Activated naive CD4-positive, alpha-beta T cell treated with anti-CD3 and anti-CD28 coated beads for 36 hours (primary cell): Measurements from ENCODE around the gene RERE. TPM values are rescaled to one million over a fixed set of nuclear protein-coding genes. Genes with fewer than 3 reads are reported as not detected.

Experiments used
- CTCF ChIA-PET: fragments of 350-600 bp; sonication (Branson Sonifier 250); formaldehyde crosslinking; loops from one replicate; lab custom pipeline; 2021; ENCODE audit warnings: antibody characterized with exemption; lab: Charles Lee
- DNase-seq: peaks from one replicate; pipeline ENCODE4 v3.0.0-alpha.2; 2020
- H3K27ac Mint-ChIP-seq: one replicate; pipeline ENCODE4 v1.8.0; 2021; ENCODE audit warnings: mild to moderate bottlenecking, mixed read lengths
- H3K27me3 Mint-ChIP-seq: one replicate; pipeline ENCODE4 v1.8.0; 2021; ENCODE audit warnings: low read depth, mixed read lengths
- H3K36me3 Mint-ChIP-seq: one replicate; pipeline ENCODE4 v1.8.0; 2021; ENCODE audit warnings: low read depth, mixed read lengths
- H3K4me1 Mint-ChIP-seq: one replicate; pipeline ENCODE4 v1.8.0; 2021; ENCODE audit warnings: low read depth, mixed read lengths
- H3K4me3 Mint-ChIP-seq: one replicate; pipeline ENCODE4 v1.8.0; 2021; ENCODE audit warnings: mild to moderate bottlenecking, moderate library complexity, mixed read lengths
- H3K9me3 Mint-ChIP-seq: one replicate; pipeline ENCODE4 v1.8.0; 2021; ENCODE audit warnings: mixed read lengths
- intact Hi-C: fragments of 100-400 bp; cut with micrococcal nuclease; formaldehyde crosslinking; loops from one replicate; pipeline ENCODE4 v1.15.1; 2023
- total RNA-seq, 2 experiments: library from RNA; stranded (reverse); gene quantifications; one replicate each; pipeline ENCODE4 v1.2.3, GENCODE V29; 2021

Gene RERE
- total RNA-seq, 2 experiments from 2014 or later = 46.4 to 47.6 TPM

GRCh38 chr1:8814865-8815264 is 2.6 kb downstream of the RERE start:
- CTCF ChIA-PET = interaction anchor here (0.6 to 1.9 kb wide), 4 partner anchors 32 to 240 kb away, joined by 3 to 10 read pairs (median 3); no protein-coding TSS in a partner anchor
- Mint-ChIP-seq H3K4me1 (peaks cover 50% of the 10 kb centered on the region), H3K4me3 (peak overlapping the region; percentile 8), H3K9me3 (no peaks in the 10 kb centered on the region), H3K36me3 (peaks cover 6% of the 10 kb centered on the region), H3K27me3 (no peaks in the 10 kb centered on the region), H3K27ac (no peak overlapping the region)
- no peak for DNase-seq
- intact Hi-C loops = loop anchor here (5.0 to 10.0 kb wide), 5 partner anchors 157 to 1030 kb away; partner anchors contain the start of genes GPR157 and PER3

- DNase-seq = no peak
- Mint-ChIP-seq H3K36me3 (peaks cover 6% of the 10 kb centered on the region), H3K4me1 (peaks cover 50% of the 10 kb centered on the region), H3K27ac (no peak overlapping the region), H3K27me3 (no peaks in the 10 kb centered on the region), H3K9me3 (no peaks in the 10 kb centered on the region), H3K4me3 (no peak overlapping the region)
- CTCF ChIA-PET = interaction anchor here (1.6 kb wide), 1 partner anchor 73 kb away, joined by 3 read pairs; no protein-coding TSS in a partner anchor
- intact Hi-C loops = loop anchor here (1.0 to 10.0 kb wide), 5 partner anchors 86 to 1029 kb away; partner anchors contain the start of genes GPR157 and PER3
Observed at GRCh38 chr1:8813991-8814390, 3.4 kb downstream of the RERE start.

GRCh38 chr1:8813016-8813763 is 4.2 kb downstream of the RERE start:
- H3K9me3 Mint-ChIP-seq = no peaks in the 10 kb centered on the region
- intact Hi-C loops = loop anchor here (1.0 to 10.0 kb wide), 5 partner anchors 87 to 1028 kb away; partner anchors contain the start of genes GPR157 and PER3
- CTCF ChIA-PET = interaction anchor here (0.6 to 1.6 kb wide), 4 partner anchors 12 to 72 kb away, joined by 3 to 9 read pairs (median 3); no protein-coding TSS in a partner anchor
- H3K27ac Mint-ChIP-seq = no peak overlapping the region
- no peak for DNase-seq
- H3K36me3 Mint-ChIP-seq = peaks cover 6% of the 10 kb centered on the region
- H3K27me3 Mint-ChIP-seq = no peaks in the 10 kb centered on the region
- H3K4me3 Mint-ChIP-seq = no peak overlapping the region
- H3K4me1 Mint-ChIP-seq = peaks cover 46% of the 10 kb centered on the region

GRCh38 chr1:8812081-8812480 is 5.4 kb downstream of the RERE start:
- Mint-ChIP-seq H3K27me3 (no peaks in the 10 kb centered on the region), H3K4me3 (no peak overlapping the region), H3K4me1 (peaks cover 44% of the 10 kb centered on the region), H3K27ac (no peak overlapping the region), H3K36me3 (peaks cover 4% of the 10 kb centered on the region), H3K9me3 (no peaks in the 10 kb centered on the region)
- DNase-seq = no peak
- CTCF ChIA-PET = interaction anchor here (0.5 to 1.6 kb wide), 4 partner anchors 9 to 302 kb away, joined by 3 to 9 read pairs (median 3); no protein-coding TSS in a partner anchor
- intact Hi-C loops = loop anchor here (10.0 kb wide), 4 partner anchors 313 to 1027 kb away; partner anchors contain the start of genes GPR157 and PER3

GRCh38 chr1:8810987-8811386 is 6.5 kb downstream of the RERE start:
- intact Hi-C loops = loop anchor here (10.0 kb wide), 4 partner anchors 314 to 1026 kb away; partner anchors contain the start of genes GPR157 and PER3
- DNase-seq = no peak
- Mint-ChIP-seq H3K27ac (no peak overlapping the region), H3K4me3 (no peak overlapping the region), H3K27me3 (no peaks in the 10 kb centered on the region), H3K9me3 (no peaks in the 10 kb centered on the region), H3K4me1 (peaks cover 36% of the 10 kb centered on the region), H3K36me3 (no peaks in the 10 kb centered on the region)
- CTCF ChIA-PET = interaction anchor here (0.7 kb wide), 1 partner anchor 9 kb away, joined by 3 read pairs; no protein-coding TSS in a partner anchor

GRCh38 chr1:8809342-8809736 is 8.1 kb downstream of the RERE start:
- Mint-ChIP-seq H3K9me3 (no peaks in the 10 kb centered on the region), H3K27me3 (no peaks in the 10 kb centered on the region), H3K4me3 (no peak overlapping the region), H3K4me1 (peaks cover 23% of the 10 kb centered on the region), H3K27ac (no peak overlapping the region), H3K36me3 (no peaks in the 10 kb centered on the region)
- intact Hi-C loops = no loop called here
- CTCF ChIA-PET = interaction anchor here (0.6 kb wide), 1 partner anchor 37 kb away, joined by 6 read pairs; no protein-coding TSS in a partner anchor
- DNase-seq = no peak

GRCh38 chr1:8807004-8807403 is 10.4 kb downstream of the RERE start:
- Mint-ChIP-seq H3K9me3 (no peaks in the 10 kb centered on the region), H3K36me3 (no peaks in the 10 kb centered on the region), H3K27ac (no peak overlapping the region), H3K4me1 (peaks cover 10% of the 10 kb centered on the region), H3K27me3 (no peaks in the 10 kb centered on the region), H3K4me3 (no peak overlapping the region)
- no peak for DNase-seq
- intact Hi-C loops = no loop called here
- CTCF ChIA-PET = interaction anchor here (0.7 kb wide), 1 partner anchor 48 kb away, joined by 3 read pairs; no protein-coding TSS in a partner anchor

GRCh38 chr1:8800416-8800815 is 17.0 kb downstream of the RERE start:
- CTCF ChIA-PET = interaction anchor here (0.6 kb wide), 3 partner anchors 66 to 990 kb away, joined by 3 to 7 read pairs (median 3); no protein-coding TSS in a partner anchor
- Mint-ChIP-seq H3K9me3 (no peaks in the 10 kb centered on the region), H3K27ac (no peak overlapping the region), H3K4me3 (no peak overlapping the region), H3K4me1 (peaks cover 9% of the 10 kb centered on the region), H3K36me3 (peaks cover 4% of the 10 kb centered on the region), H3K27me3 (no peaks in the 10 kb centered on the region)
- DNase-seq = no peak
- intact Hi-C loops = no loop called here

- Mint-ChIP-seq H3K27ac (no peak overlapping the region), H3K9me3 (no peaks in the 10 kb centered on the region), H3K4me3 (no peak overlapping the region), H3K4me1 (peaks cover 3% of the 10 kb centered on the region), H3K27me3 (no peaks in the 10 kb centered on the region), H3K36me3 (peaks cover 4% of the 10 kb centered on the region)
- CTCF ChIA-PET = no interaction called here
- intact Hi-C loops = no loop called here
- DNase-seq = no peak
Observed at GRCh38 chr1:8797216-8797615, 20.2 kb downstream of the RERE start.

- peaks cover 4% of the 10 kb centered on the region for H3K36me3 Mint-ChIP-seq
- H3K9me3 Mint-ChIP-seq = no peaks in the 10 kb centered on the region
- intact Hi-C loops = no loop called here
- H3K4me1 Mint-ChIP-seq = peaks cover 3% of the 10 kb centered on the region
- no peak for DNase-seq
- CTCF ChIA-PET = no interaction called here
- H3K27ac Mint-ChIP-seq = no peak overlapping the region
- H3K27me3 Mint-ChIP-seq = no peaks in the 10 kb centered on the region
- H3K4me3 Mint-ChIP-seq = no peak overlapping the region
Observed at GRCh38 chr1:8796812-8797211, 20.6 kb downstream of the RERE start.

GRCh38 chr1:8794605-8795004 is 22.8 kb downstream of the RERE start:
- peaks cover 3% of the 10 kb centered on the region for H3K4me1 Mint-ChIP-seq
- no peaks in the 10 kb centered on the region for H3K27me3 Mint-ChIP-seq
- no peaks in the 10 kb centered on the region for H3K9me3 Mint-ChIP-seq
- H3K4me3 Mint-ChIP-seq = no peak overlapping the region
- CTCF ChIA-PET = interaction anchor here (0.7 kb wide), 1 partner anchor 54 kb away, joined by 3 read pairs; no protein-coding TSS in a partner anchor
- intact Hi-C loops = no loop called here
- H3K36me3 Mint-ChIP-seq = peaks cover 4% of the 10 kb centered on the region
- H3K27ac Mint-ChIP-seq = no peak overlapping the region
- peak; percentile 21 for DNase-seq

GRCh38 chr1:8791819-8792218 is 25.6 kb downstream of the RERE start:
- intact Hi-C loops = no loop called here

More at GRCh38 chr1:8791819-8792218, 25.6 kb downstream of the RERE start:
- H3K36me3 Mint-ChIP-seq = peaks cover 8% of the 10 kb centered on the region
- H3K27me3 Mint-ChIP-seq = no peaks in the 10 kb centered on the region
- H3K4me1 Mint-ChIP-seq = peaks cover 1% of the 10 kb centered on the region
- H3K9me3 Mint-ChIP-seq = no peaks in the 10 kb centered on the region
- H3K4me3 Mint-ChIP-seq = no peak overlapping the region
- CTCF ChIA-PET = interaction anchor here (1.6 kb wide), 1 partner anchor 11 kb away, joined by 4 read pairs; no protein-coding TSS in a partner anchor
- no peak for DNase-seq
- H3K27ac Mint-ChIP-seq = no peak overlapping the region
